Stimulated activated CD4-positive, alpha-beta T cell treated with anti-CD3 and anti-CD28 coated beads, Interleukin-15, amount 100 ng/mL, for 48 hours (primary cell): ENCODE data around the gene BARD1.
"Not testable (repeated sequence)": the region's sequence is repeated elsewhere in the genome, so short reads cannot be mapped to it uniquely, and the experiment has no call there.

ENCODE experiments used
- DNase-seq, 2 donors: peaks; one replicate each; pipeline ENCODE4 v3.0.0-alpha.2; 2020; ENCODE audit warnings: low read depth in 2 of 2

The BARD1 gene

GRCh38 chr2:214808981-214809750, at the start of gene BARD1:
TSS of gene BARD1 (minus strand) at chr2:214809683. CDS start at chr2:214809569, 114 bp downstream.
- DNase-seq, result peak; percentile 4 to 31

- DNase-seq, result no peak
These were observed 46.7 kb upstream of the BARD1 start for GRCh38 chr2:214856137-214856536.

- DNase-seq, result no peak
These were observed 44.4 kb upstream of the BARD1 start for GRCh38 chr2:214853906-214854305.

- DNase-seq, result no peak
These were observed 34.3 kb upstream of the BARD1 start for GRCh38 chr2:214843823-214844222.

- DNase-seq, result no peak
These were observed 30.0 kb upstream of the BARD1 start for GRCh38 chr2:214839464-214839863.

- DNase-seq, result no peak
These were observed 28.0 kb upstream of the BARD1 start for GRCh38 chr2:214837466-214837865.

GRCh38 chr2:214836568-214836967, 27.1 kb upstream of the BARD1 start:
- no peak for DNase-seq

GRCh38 chr2:214830794-214831346, 21.4 kb upstream of the BARD1 start:
- no peak for DNase-seq

- DNase-seq, result no peak
These were observed 6.6 kb upstream of the BARD1 start for GRCh38 chr2:214816008-214816533.

GRCh38 chr2:214810671-214811070, 1.2 kb upstream of the BARD1 start:
- DNase-seq, result no peak

GRCh38 chr2:214809751-214810564, 475 bp upstream of the BARD1 start:
- peak; percentile 97 to 100 for DNase-seq

GRCh38 chr2:214807653-214808052, 1.8 kb downstream of the BARD1 start:
- no peak for DNase-seq

GRCh38 chr2:214801768-214802397, 7.6 kb downstream of the BARD1 start:
- no peak for DNase-seq

- no peak for DNase-seq
These were observed 8.4 kb downstream of the BARD1 start for GRCh38 chr2:214801068-214801467.

GRCh38 chr2:214800180-214800579, 9.3 kb downstream of the BARD1 start:
- DNase-seq, result no peak

- no peak for DNase-seq
These were observed 12.6 kb downstream of the BARD1 start for GRCh38 chr2:214796911-214797310.

GRCh38 chr2:214783181-214783580, 26.3 kb downstream of the BARD1 start:
- DNase-seq, result not testable (repeated sequence)

- no peak for DNase-seq
These were observed 26.8 kb downstream of the BARD1 start for GRCh38 chr2:214782671-214783070.

- DNase-seq, result no peak
These were observed 28.3 kb downstream of the BARD1 start for GRCh38 chr2:214781226-214781625.

GRCh38 chr2:214775971-214776370, 33.5 kb downstream of the BARD1 start:
- no peak for DNase-seq

GRCh38 chr2:214774108-214774507, 35.4 kb downstream of the BARD1 start:
- no peak for DNase-seq

- no peak for DNase-seq
These were observed 37.0 kb downstream of the BARD1 start for GRCh38 chr2:214772443-214773015.
